SU-DHL-6 (cell line): ENCODE results near the gene TMEM138.

ENCODE experiments used
- EZH2phosphoT487 ChIP-seq: fragments of 200-600 bp; sonication (generic), shearing (Covaris generic); conservative IDR thresholded peaks from 2 replicates; pipeline ENCODE4 v1.6.1; 2018; ENCODE audit warnings: mild to moderate bottlenecking, antibody characterized with exemption, low read length, moderate library complexity, mixed read lengths
- TF ChIP-seq, protein P1 (sequence below): fragments of 200-600 bp; sonication (generic); IDR thresholded peaks from one replicate; pipeline ENCODE4 v1.5.1; 2017; ENCODE audit warnings: antibody characterized with exemption, mild to moderate bottlenecking, low read length, moderate library complexity; ENCODE audit not compliant: insufficient read depth, poor library complexity, severe bottlenecking

DNA sequence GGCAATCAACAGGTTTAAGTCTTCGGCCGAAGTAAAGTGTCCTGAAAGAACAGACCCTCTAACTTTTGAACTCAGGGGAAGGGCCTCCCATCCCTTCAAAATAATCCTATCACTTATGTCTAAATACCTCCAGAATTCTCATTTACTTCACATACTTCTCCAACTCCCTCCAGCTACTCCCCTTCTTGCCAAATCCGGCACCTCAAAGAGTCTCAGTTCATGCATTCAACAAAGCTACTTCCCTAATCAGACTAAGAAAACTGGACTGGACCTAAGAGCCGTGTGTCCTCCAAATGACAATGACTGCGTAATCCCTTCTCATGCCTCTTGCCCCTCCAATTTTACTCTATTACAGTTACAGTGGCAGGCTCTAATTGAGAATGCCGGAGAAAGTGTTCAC is 30.5 kb upstream of the TMEM138 start:
- TF ChIP-seq, protein P1, sequence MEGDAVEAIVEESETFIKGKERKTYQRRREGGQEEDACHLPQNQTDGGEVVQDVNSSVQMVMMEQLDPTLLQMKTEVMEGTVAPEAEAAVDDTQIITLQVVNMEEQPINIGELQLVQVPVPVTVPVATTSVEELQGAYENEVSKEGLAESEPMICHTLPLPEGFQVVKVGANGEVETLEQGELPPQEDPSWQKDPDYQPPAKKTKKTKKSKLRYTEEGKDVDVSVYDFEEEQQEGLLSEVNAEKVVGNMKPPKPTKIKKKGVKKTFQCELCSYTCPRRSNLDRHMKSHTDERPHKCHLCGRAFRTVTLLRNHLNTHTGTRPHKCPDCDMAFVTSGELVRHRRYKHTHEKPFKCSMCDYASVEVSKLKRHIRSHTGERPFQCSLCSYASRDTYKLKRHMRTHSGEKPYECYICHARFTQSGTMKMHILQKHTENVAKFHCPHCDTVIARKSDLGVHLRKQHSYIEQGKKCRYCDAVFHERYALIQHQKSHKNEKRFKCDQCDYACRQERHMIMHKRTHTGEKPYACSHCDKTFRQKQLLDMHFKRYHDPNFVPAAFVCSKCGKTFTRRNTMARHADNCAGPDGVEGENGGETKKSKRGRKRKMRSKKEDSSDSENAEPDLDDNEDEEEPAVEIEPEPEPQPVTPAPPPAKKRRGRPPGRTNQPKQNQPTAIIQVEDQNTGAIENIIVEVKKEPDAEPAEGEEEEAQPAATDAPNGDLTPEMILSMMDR, result no peak
- no peak for TF ChIP-seq EZH2phosphoT487
